Hematopoietic multipotent progenitor cell treated with erythropoietin and hydrocortisone succinate and interleukin-3 and kit ligand, for 8 days (in vitro differentiated cells): ENCODE data around the gene SERTAD2.

Experiments
- DNase-seq: peaks from one replicate; pipeline ENCODE4 v3.0.0-alpha.2; 2015

SERTAD2 gene

GRCh38 chr2:64607381-64608304 lies 46.1 kb downstream of the SERTAD2 start:
- DNase-seq, result no peak

GRCh38 chr2:64606479-64607363 lies 47.0 kb downstream of the SERTAD2 start:
- peak; percentile 93 for DNase-seq

GRCh38 chr2:64605991-64606478 lies 47.7 kb downstream of the SERTAD2 start:
- no peak for DNase-seq

GRCh38 chr2:64605026-64605471 lies 48.7 kb downstream of the SERTAD2 start:
- no peak for DNase-seq

- DNase-seq, result no peak
These were observed 49.6 kb downstream of the SERTAD2 start for GRCh38 chr2:64604155-64604554.

GRCh38 chr2:64602436-64602835 lies 51.3 kb downstream of the SERTAD2 start:
- no peak for DNase-seq

- no peak for DNase-seq
These were observed 51.8 kb downstream of the SERTAD2 start for GRCh38 chr2:64601785-64602391.

GRCh38 chr2:64601034-64601754 lies 52.5 kb downstream of the SERTAD2 start:
- no peak for DNase-seq

GRCh38 chr2:64599469-64599868 lies 54.2 kb downstream of the SERTAD2 start:
- DNase-seq, result no peak

- no peak for DNase-seq
These were observed 55.5 kb downstream of the SERTAD2 start for GRCh38 chr2:64598226-64598625.

GRCh38 chr2:64595397-64596176 lies 58.1 kb downstream of the SERTAD2 start:
- DNase-seq, result no peak

- no peak for DNase-seq
These were observed 59.3 kb downstream of the SERTAD2 start for GRCh38 chr2:64594226-64594989.

GRCh38 chr2:64593035-64593655 lies 60.6 kb downstream of the SERTAD2 start:
- DNase-seq, result no peak

- no peak for DNase-seq
These were observed 62.5 kb downstream of the SERTAD2 start for GRCh38 chr2:64591188-64591587.

GRCh38 chr2:64587561-64587960 lies 66.2 kb downstream of the SERTAD2 start:
- no peak for DNase-seq

- DNase-seq, result peak; percentile 66
These were observed 66.7 kb downstream of the SERTAD2 start for GRCh38 chr2:64586883-64587481.

- DNase-seq, result no peak
These were observed 67.7 kb downstream of the SERTAD2 start for GRCh38 chr2:64586054-64586453.

- no peak for DNase-seq
These were observed 70.9 kb downstream of the SERTAD2 start for GRCh38 chr2:64582774-64583340.

- no peak for DNase-seq
These were observed 71.8 kb downstream of the SERTAD2 start for GRCh38 chr2:64581777-64582539.
